Astrocyte (in vitro differentiated cells and primary cell): ENCODE results near the gene SCAP.

Experiments used
- EZH2 ChIP-seq: IDR thresholded peaks from 2 replicates; pipeline ENCODE4 v1.6.1; 2012; ENCODE audit warnings: mild to moderate bottlenecking, low read length, inconsistent platforms; ENCODE audit not compliant: insufficient read depth
- TF ChIP-seq, protein P1 (sequence below): IDR thresholded peaks from 2 replicates; pipeline ENCODE4 v1.5.1; 2011; ENCODE audit warnings: low read depth, mild to moderate bottlenecking, inconsistent platforms, low read length, moderate library complexity; ENCODE audit not compliant: insufficient read depth

- TF ChIP-seq, protein P1, sequence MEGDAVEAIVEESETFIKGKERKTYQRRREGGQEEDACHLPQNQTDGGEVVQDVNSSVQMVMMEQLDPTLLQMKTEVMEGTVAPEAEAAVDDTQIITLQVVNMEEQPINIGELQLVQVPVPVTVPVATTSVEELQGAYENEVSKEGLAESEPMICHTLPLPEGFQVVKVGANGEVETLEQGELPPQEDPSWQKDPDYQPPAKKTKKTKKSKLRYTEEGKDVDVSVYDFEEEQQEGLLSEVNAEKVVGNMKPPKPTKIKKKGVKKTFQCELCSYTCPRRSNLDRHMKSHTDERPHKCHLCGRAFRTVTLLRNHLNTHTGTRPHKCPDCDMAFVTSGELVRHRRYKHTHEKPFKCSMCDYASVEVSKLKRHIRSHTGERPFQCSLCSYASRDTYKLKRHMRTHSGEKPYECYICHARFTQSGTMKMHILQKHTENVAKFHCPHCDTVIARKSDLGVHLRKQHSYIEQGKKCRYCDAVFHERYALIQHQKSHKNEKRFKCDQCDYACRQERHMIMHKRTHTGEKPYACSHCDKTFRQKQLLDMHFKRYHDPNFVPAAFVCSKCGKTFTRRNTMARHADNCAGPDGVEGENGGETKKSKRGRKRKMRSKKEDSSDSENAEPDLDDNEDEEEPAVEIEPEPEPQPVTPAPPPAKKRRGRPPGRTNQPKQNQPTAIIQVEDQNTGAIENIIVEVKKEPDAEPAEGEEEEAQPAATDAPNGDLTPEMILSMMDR: no peak
- TF ChIP-seq EZH2: no peak
Measured at GRCh38 chr3:47412842-47413520, 62.8 kb downstream of the SCAP start.
